GM12878 (cell line): ENCODE results near the gene LSM14A. TPM values are rescaled to one million over a fixed set of nuclear protein-coding genes. Genes with fewer than 3 reads are reported as not detected.
A peak's percentile ranks its signal among the peaks of the same experiment; 100 is the strongest.
"Not testable (repeated sequence)": the region's sequence is repeated elsewhere in the genome, so short reads cannot be mapped to it uniquely, and the experiment has no call there.

Experiments
- ATAC-seq: fragments of 200-7000 bp; cut with Tn5 transposase; 3 replicates; pipeline ENCODE4 v1.9.1; 2020; ENCODE audit warnings: mild to moderate bottlenecking, moderate library complexity
- BruUV-seq: library from RNA; stranded (reverse); fragments of 400-500 nt; replicated peaks from 2 replicates; lab custom pipeline; 2021; lab: Mats Ljungman, UMichigan
- CTCF ChIA-PET: fragments of 300-600 bp; sonication (Branson Sonifier 250); formaldehyde crosslinking; extraction: SDS; loops from one replicate; lab custom pipeline; 2021; ENCODE audit warnings: inconsistent platforms; lab: Yijun Ruan, JAX
- POLR2A ChIA-PET: fragments of 350-600 bp; formaldehyde crosslinking; extraction: SDS; loops from one replicate; lab custom pipeline; 2021; ENCODE audit warnings: inconsistent platforms; lab: Charles Lee
- RAD21 ChIA-PET: fragments of 300-600 bp; sonication (Branson Sonifier 250); formaldehyde crosslinking; loops from one replicate; lab custom pipeline; 2023; ENCODE audit warnings: antibody characterized with exemption; ENCODE audit not compliant: unreplicated experiment; lab: Charles Lee
- SMC1A ChIA-PET: fragments of 300-600 bp; sonication (Branson Sonifier 250); formaldehyde crosslinking; loops from one replicate; lab custom pipeline; 2023; ENCODE audit not compliant: unreplicated experiment, uncharacterized antibody; lab: Charles Lee
- DNase-seq: peaks from one replicate; pipeline ENCODE4 v3.0.0-alpha.2; 2011; ENCODE audit warnings: low read depth, low spot score
- FAIRE-seq: peaks from 3 replicates; lab custom pipeline; 2011; peaks lifted over from hg19 to GRCh38; lab: Jason Lieb, UNC
- H2AFZ ChIP-seq: 2 replicates; pipeline ENCODE4 v1.6.0; 2011; ENCODE audit warnings: low read depth, low read length, control low read depth; ENCODE audit not compliant: control insufficient read depth
- H3K27ac ChIP-seq: 2 replicates; pipeline ENCODE4 v1.5.1; 2011; ENCODE audit warnings: control low read depth; ENCODE audit not compliant: control insufficient read depth, insufficient read depth
- H3K27me3 ChIP-seq, 2 experiments: replicated peaks in 1 of 2; 2 replicates each; pipeline versions ENCODE4 v1.6.0 to v1.6.1; 2011; ENCODE audit warnings: low read length in 1 of 2; ENCODE audit not compliant: control insufficient read depth in 2 of 2, insufficient read depth in 2 of 2
- H3K36me3 ChIP-seq, 2 experiments: 2 replicates each; pipeline ENCODE4 v1.5.1; 2011; ENCODE audit warnings: low read length in 1 of 2; ENCODE audit not compliant: control insufficient read depth in 2 of 2, insufficient read depth in 2 of 2
- H3K4me1 ChIP-seq: 2 replicates; pipeline ENCODE4 v1.6.1; 2011; ENCODE audit warnings: mild to moderate bottlenecking, low read length, moderate library complexity, mixed read lengths; ENCODE audit not compliant: control insufficient read depth, insufficient read depth
- H3K4me2 ChIP-seq: 2 replicates; pipeline ENCODE4 v1.6.0; 2011; ENCODE audit warnings: control low read depth; ENCODE audit not compliant: control insufficient read depth, insufficient read depth
- H3K4me3 ChIP-seq: fragments of 200-600 bp; sonication (generic); 2 replicates; pipeline ENCODE4 v1.5.1; 2016
- H3K79me2 ChIP-seq: 2 replicates; pipeline ENCODE4 v1.6.0; 2011; ENCODE audit warnings: low read length; ENCODE audit not compliant: control insufficient read depth, insufficient read depth
- H3K9ac ChIP-seq: 2 replicates; pipeline ENCODE4 v1.8.0; 2011; ENCODE audit warnings: low read length, control low read depth, mixed read lengths; ENCODE audit not compliant: control insufficient read depth, insufficient read depth
- H3K9me3 ChIP-seq: replicated peaks from 3 replicates; pipeline ENCODE4 v1.5.1; 2011; ENCODE audit warnings: mild to moderate bottlenecking, low read length; ENCODE audit not compliant: control insufficient read depth, insufficient read depth
- H4K20me1 ChIP-seq: 2 replicates; pipeline ENCODE4 v1.6.0; 2011; ENCODE audit not compliant: control insufficient read depth, insufficient read depth
- BCL3 ChIP-seq: IDR thresholded peaks from 2 replicates; pipeline ENCODE4 v1.6.1; 2011; ENCODE audit warnings: borderline replicate concordance, low read depth, mild to moderate bottlenecking, moderate library complexity, low read length; ENCODE audit not compliant: insufficient read depth, poor library complexity, severe bottlenecking
- BHLHE40 ChIP-seq, 2 experiments: fragments of 450-650 bp in 1 of 2; IDR thresholded peaks; 2 replicates each; pipeline ENCODE4 v1.6.1; 2011 to 2017; ENCODE audit warnings: low read depth in 2 of 2, borderline replicate concordance in 1 of 2, improper control_type of control experiment in 1 of 2, low read length in 1 of 2, mild to moderate bottlenecking in 1 of 2
- MLLT1 ChIP-seq: fragments of 450-650 bp; IDR thresholded peaks from 2 replicates; pipeline ENCODE4 v1.6.1; 2016; ENCODE audit warnings: mild to moderate bottlenecking
- NBN ChIP-seq: fragments of 450-650 bp; IDR thresholded peaks from 2 replicates; pipeline ENCODE4 v1.6.1; 2016
- ZNF384 ChIP-seq: IDR thresholded peaks from 2 replicates; pipeline ENCODE4 v1.6.1; 2012; ENCODE audit warnings: low read depth, mild to moderate bottlenecking, low read length, improper control_type of control experiment, borderline replicate concordance
- WGBS: methylation state at CpG from one replicate; pipeline ENCODE4 v1.1.6; 2016; ENCODE audit warnings: low lambda C conversion rate; ENCODE audit not compliant: insufficient replicate concordance, insufficient coverage; ENCODE audit errors: missing lambda C conversion rate; 5-methylcytosine and 5-hydroxymethylcytosine counted together
- in situ Hi-C: fragments of 300-500 bp; cut with MboI; formaldehyde crosslinking; loops from 9 replicates; pipeline ENCODE4 v1.14.3; 2018; ENCODE audit warnings: mixed read lengths
- intact Hi-C: fragments of 100-400 bp; cut with micrococcal nuclease; formaldehyde crosslinking; loops from one replicate; pipeline ENCODE4 v1.14.2; 2022; ENCODE audit not compliant: unreplicated experiment
- polyA plus RNA-seq, 11 experiments: library from polyadenylated mRNA; depleted of rRNA in 4 of 11; unstranded in 6 of 11; stranded (reverse) in 5 of 11; fragments of >200 nt; fragmentation: Nextera tagmentation in 4 of 11; fragmentation: Illumina TruSeq in 1 of 11; extraction: Ambion mirVana in 4 of 11; extraction: Trizol in 1 of 11; gene quantifications; 1 replicate in 1 of 11; 2 replicates in 10 of 11; pipeline versions ENCODE4 v1.2.1 to v1.2.3, GENCODE V29; 2011 to 2016; ENCODE audit warnings: inconsistent platforms in 2 of 11, missing spikeins in 2 of 11, low read depth in 1 of 11
- total RNA-seq, 4 experiments: library from RNA; depleted of rRNA in 3 of 4; stranded (reverse); fragments of >200 nt in 3 of 4; fragmentation: Illumina TruSeq in 1 of 4; extraction: Trizol in 1 of 4; gene quantifications; 2 replicates each; pipeline versions ENCODE4 v1.2.1 to v1.2.3, GENCODE V29; 2013 to 2021

The LSM14A gene
- total and polyA plus RNA-seq, 10 of the 15 experiments (the other 5 are each of a cell fraction or from before 2014, with no cell fraction given), result 21.9 to 193 (median 89.4) TPM

- CTCF ChIA-PET, SMC1A ChIA-PET: not testable (repeated sequence)
These were observed 81.4 kb downstream of the LSM14A start for GRCh38 chr19:34253681-34254045.

More at GRCh38 chr19:34253681-34254045, 81.4 kb downstream of the LSM14A start:
- H3K4me1 ChIP-seq, FAIRE-seq, intact Hi-C loops, H3K9me3 ChIP-seq, H3K79me2 ChIP-seq, DNase-seq, H3K27me3 ChIP-seq, in situ Hi-C loops, H3K36me3 ChIP-seq, BruUV-seq, H4K20me1 ChIP-seq: not testable (repeated sequence)
- H3K9ac ChIP-seq, result peak overlapping the region; percentile 92
- ChIA-PET RAD21 (interaction anchor here (0.9 kb wide), 1 partner anchor 61 kb away, joined by 4 read pairs; no protein-coding TSS in a partner anchor), POLR2A (interaction anchor here (0.6 to 0.7 kb wide), 2 partner anchors 9 to 62 kb away, joined by 5 to 6 read pairs; no protein-coding TSS in a partner anchor)
- peak overlapping the region; percentile 97 for H3K4me2 ChIP-seq
- H3K4me3 ChIP-seq, result peak overlapping the region; percentile 100
- ATAC-seq, result peak; percentile 26
- peak overlapping the region; percentile 95 for H2AFZ ChIP-seq
- WGBS, result 2% methylated on average over 15 of the region's 17 CpGs
- peak; percentile 23 for TF ChIP-seq BCL3
- TF ChIP-seq NBN, result 0 out of 2 replicates have a peak, but pooled peaks have one; percentile 55
- TF ChIP-seq BHLHE40 (IDR thresholded peaks at IDR 0.05; ENCODE audit: borderline replicate concordance in 1 of 2, low read depth in 2 of 2, low read length in 1 of 2), result peak in 1 of 2 experiments; percentile 25; a peak in 1 of 4 replicates
- peak; percentile 28; the same call in 1 of the 2 replicates for TF ChIP-seq ZNF384
- TF ChIP-seq MLLT1, result 0 out of 2 replicates have a peak, but pooled peaks have one; percentile 28
- peak overlapping the region; percentile 84 for H3K27ac ChIP-seq
